Loucy (cell line): ENCODE measurements around the gene CXXC4.

Experiments used
- H2AFZ ChIP-seq: fragments of 200-600 bp; sonication (generic); 2 replicates; pipeline ENCODE4 v1.6.0; 2016; ENCODE audit warnings: antibody characterized with exemption, mild to moderate bottlenecking, low read length, moderate library complexity
- H3F3A ChIP-seq: fragments of 200-600 bp; 2 replicates; pipeline ENCODE4 v1.6.0; 2016; ENCODE audit warnings: antibody characterized with exemption, low read depth, mild to moderate bottlenecking
- H3K27me3 ChIP-seq: fragments of 200-600 bp; sonication (generic); 2 replicates; pipeline ENCODE4 v1.6.1; 2014; ENCODE audit warnings: low read length, mild to moderate bottlenecking; ENCODE audit not compliant: insufficient read depth, poor library complexity, severe bottlenecking
- H3K36me3 ChIP-seq: fragments of 200-600 bp; sonication (generic); 2 replicates; pipeline ENCODE4 v1.6.1; 2016; ENCODE audit warnings: low read length; ENCODE audit not compliant: insufficient read depth
- H3K4me1 ChIP-seq: fragments of 200-600 bp; sonication (generic); 2 replicates; pipeline ENCODE4 v1.5.1; 2014; ENCODE audit warnings: low read length, mild to moderate bottlenecking; ENCODE audit not compliant: insufficient read depth, poor library complexity, severe bottlenecking
- H3K4me2 ChIP-seq: fragments of 200-600 bp; sonication (generic); 2 replicates; pipeline ENCODE4 v1.6.0; 2014; ENCODE audit warnings: antibody characterized with exemption, low read length, low read depth, mild to moderate bottlenecking; ENCODE audit not compliant: poor library complexity, severe bottlenecking
- H3K4me3 ChIP-seq: fragments of 200-600 bp; sonication (generic); 2 replicates; pipeline ENCODE4 v1.5.1; 2014; ENCODE audit warnings: low read length, mild to moderate bottlenecking, mixed read lengths; ENCODE audit not compliant: poor library complexity, severe bottlenecking
- H3K79me2 ChIP-seq: fragments of 200-600 bp; sonication (generic); 2 replicates; pipeline ENCODE4 v1.6.1; 2014; ENCODE audit warnings: low read length; ENCODE audit not compliant: insufficient read depth
- H3K9ac ChIP-seq: fragments of 200-600 bp; sonication (generic); 2 replicates; pipeline ENCODE4 v1.6.0; 2014; ENCODE audit warnings: mild to moderate bottlenecking, low read depth, low read length, moderate library complexity; ENCODE audit not compliant: poor library complexity, severe bottlenecking
- H3K9me2 ChIP-seq: fragments of 200-600 bp; sonication (generic); replicated peaks from 2 replicates; pipeline ENCODE4 v1.6.1; 2016; ENCODE audit warnings: low read depth, low read length, mixed read lengths
- H3K9me3 ChIP-seq: fragments of 200-600 bp; sonication (generic); 2 replicates; pipeline ENCODE4 v1.6.1; 2014; ENCODE audit warnings: mild to moderate bottlenecking, antibody characterized with exemption, low read length, low read depth; ENCODE audit not compliant: insufficient read depth
- H4K20me1 ChIP-seq: fragments of 200-600 bp; sonication (generic); 2 replicates; pipeline ENCODE4 v1.6.0; 2014; ENCODE audit warnings: antibody characterized with exemption, low read length, mild to moderate bottlenecking; ENCODE audit not compliant: insufficient read depth, poor library complexity, severe bottlenecking
- CTCF ChIP-seq: fragments of 200-600 bp; sonication (generic); conservative IDR thresholded peaks from 2 replicates; pipeline ENCODE4 v1.5.1; 2014; ENCODE audit warnings: mild to moderate bottlenecking, antibody characterized with exemption, low read length
- EZH2phosphoT487 ChIP-seq: fragments of 200-600 bp; IDR thresholded peaks from 2 replicates; pipeline ENCODE4 v1.6.1; 2018; ENCODE audit warnings: antibody characterized with exemption, mild to moderate bottlenecking, moderate library complexity, borderline replicate concordance

The CXXC4 gene

GRCh38 chr4:104475652-104476051 is 19.0 kb downstream of the CXXC4 start:
- H4K20me1 ChIP-seq: no peaks in the 10 kb centered on the region
- H3K9ac ChIP-seq: no peak overlapping the region
- no peaks in the 10 kb centered on the region for H3K27me3 ChIP-seq
- H3F3A ChIP-seq: no peaks in the 10 kb centered on the region
- no peak for TF ChIP-seq CTCF
- H3K4me1 ChIP-seq: no peaks in the 10 kb centered on the region
- H3K4me2 ChIP-seq: no peak overlapping the region
- H3K36me3 ChIP-seq: no peaks in the 10 kb centered on the region
- no peaks in the 10 kb centered on the region for H3K79me2 ChIP-seq
- no peak overlapping the region for H2AFZ ChIP-seq
- H3K9me2 ChIP-seq: no peaks in the 10 kb centered on the region
- H3K9me3 ChIP-seq: no peaks in the 10 kb centered on the region
- H3K4me3 ChIP-seq: no peak overlapping the region

GRCh38 chr4:104472766-104473165 is 21.9 kb downstream of the CXXC4 start:
- H3K9ac ChIP-seq: no peak overlapping the region
- no peaks in the 10 kb centered on the region for H3F3A ChIP-seq
- no peak overlapping the region for H3K4me3 ChIP-seq
- no peaks in the 10 kb centered on the region for H3K9me3 ChIP-seq
- no peaks in the 10 kb centered on the region for H3K79me2 ChIP-seq
- no peaks in the 10 kb centered on the region for H4K20me1 ChIP-seq
- no peak overlapping the region for H3K4me2 ChIP-seq
- no peaks in the 10 kb centered on the region for H3K4me1 ChIP-seq
- no peak overlapping the region for H2AFZ ChIP-seq
- no peaks in the 10 kb centered on the region for H3K36me3 ChIP-seq
- H3K27me3 ChIP-seq: no peaks in the 10 kb centered on the region
- no peaks in the 10 kb centered on the region for H3K9me2 ChIP-seq
- TF ChIP-seq EZH2phosphoT487 (no peak), CTCF (no peak)

- no peaks in the 10 kb centered on the region for H3F3A ChIP-seq
- H3K36me3 ChIP-seq: no peaks in the 10 kb centered on the region
Observed at GRCh38 chr4:104470770-104471169, 23.9 kb downstream of the CXXC4 start.

More at GRCh38 chr4:104470770-104471169, 23.9 kb downstream of the CXXC4 start:
- Histone ChIP-seq H3K4me3 (no peak overlapping the region), H3K9me2 (no peaks in the 10 kb centered on the region), H3K4me1 (no peaks in the 10 kb centered on the region), H3K79me2 (no peaks in the 10 kb centered on the region), H2AFZ (no peak overlapping the region), H4K20me1 (no peaks in the 10 kb centered on the region), H3K4me2 (no peak overlapping the region), H3K9ac (no peak overlapping the region), H3K27me3 (no peaks in the 10 kb centered on the region), H3K9me3 (no peaks in the 10 kb centered on the region)
- TF ChIP-seq EZH2phosphoT487: no peak
- TF ChIP-seq CTCF: no peak
